Measurements from ENCODE around the gene TSPAN5.

TSPAN5 gene

GRCh38 chr4:98574816-98575215, 83.6 kb downstream of the TSPAN5 start:
- TF ChIP-seq, protein P1, sequence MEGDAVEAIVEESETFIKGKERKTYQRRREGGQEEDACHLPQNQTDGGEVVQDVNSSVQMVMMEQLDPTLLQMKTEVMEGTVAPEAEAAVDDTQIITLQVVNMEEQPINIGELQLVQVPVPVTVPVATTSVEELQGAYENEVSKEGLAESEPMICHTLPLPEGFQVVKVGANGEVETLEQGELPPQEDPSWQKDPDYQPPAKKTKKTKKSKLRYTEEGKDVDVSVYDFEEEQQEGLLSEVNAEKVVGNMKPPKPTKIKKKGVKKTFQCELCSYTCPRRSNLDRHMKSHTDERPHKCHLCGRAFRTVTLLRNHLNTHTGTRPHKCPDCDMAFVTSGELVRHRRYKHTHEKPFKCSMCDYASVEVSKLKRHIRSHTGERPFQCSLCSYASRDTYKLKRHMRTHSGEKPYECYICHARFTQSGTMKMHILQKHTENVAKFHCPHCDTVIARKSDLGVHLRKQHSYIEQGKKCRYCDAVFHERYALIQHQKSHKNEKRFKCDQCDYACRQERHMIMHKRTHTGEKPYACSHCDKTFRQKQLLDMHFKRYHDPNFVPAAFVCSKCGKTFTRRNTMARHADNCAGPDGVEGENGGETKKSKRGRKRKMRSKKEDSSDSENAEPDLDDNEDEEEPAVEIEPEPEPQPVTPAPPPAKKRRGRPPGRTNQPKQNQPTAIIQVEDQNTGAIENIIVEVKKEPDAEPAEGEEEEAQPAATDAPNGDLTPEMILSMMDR (IDR thresholded peaks at IDR 0.05; ENCODE audit: low read depth, low read length) = no peak
- H3K4me3 ChIP-seq (ENCODE audit: low read depth, low read length) = no peak overlapping the region

DNA sequence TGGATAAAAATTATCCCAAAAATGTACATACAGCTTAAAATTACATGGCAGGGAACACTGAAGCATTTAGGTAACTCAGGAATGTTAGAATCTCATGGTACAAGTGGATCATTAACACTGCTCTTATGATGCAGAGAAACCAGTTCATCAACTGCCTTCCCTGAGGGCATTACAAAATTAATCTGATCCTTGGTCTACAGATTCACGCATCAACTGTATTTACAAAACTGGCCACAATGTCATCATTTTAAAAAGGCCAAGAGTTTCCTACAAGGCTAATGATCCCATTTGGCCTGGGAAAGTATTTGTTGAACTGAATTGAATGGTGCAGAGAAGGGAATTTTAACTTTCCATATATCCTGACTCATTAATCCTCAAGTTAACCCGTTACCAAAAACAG, 84.6 kb downstream of the TSPAN5 start:
- TF ChIP-seq, protein P1 (IDR thresholded peaks at IDR 0.05; ENCODE audit: low read depth, low read length) = no peak
- H3K4me3 ChIP-seq (ENCODE audit: low read depth, low read length) = no peak overlapping the region

- TF ChIP-seq, protein P1 (IDR thresholded peaks at IDR 0.05; ENCODE audit: low read depth, low read length) = no peak
- H3K4me3 ChIP-seq (ENCODE audit: low read depth, low read length) = no peak overlapping the region
These were observed 85.7 kb downstream of the TSPAN5 start for GRCh38 chr4:98572697-98573096.

GRCh38 chr4:98571161-98571786, 87.1 kb downstream of the TSPAN5 start:
- no peak overlapping the region for H3K4me3 ChIP-seq (ENCODE audit: low read depth, low read length)
- TF ChIP-seq, protein P1 (IDR thresholded peaks at IDR 0.05; ENCODE audit: low read depth, low read length) = no peak

- H3K4me3 ChIP-seq (ENCODE audit: low read depth, low read length) = no peak overlapping the region
These were observed 88.1 kb downstream of the TSPAN5 start for GRCh38 chr4:98570151-98570797.

GRCh38 chr4:98568941-98569663, 89.3 kb downstream of the TSPAN5 start:
- TF ChIP-seq, protein P1 (IDR thresholded peaks at IDR 0.05; ENCODE audit: low read depth, low read length) = no peak
- no peak overlapping the region for H3K4me3 ChIP-seq (ENCODE audit: low read depth, low read length)

More at GRCh38 chr4:98570151-98570797, 88.1 kb downstream of the TSPAN5 start:
- TF ChIP-seq, protein P1 (IDR thresholded peaks at IDR 0.05; ENCODE audit: low read depth, low read length) = no peak

DNA sequence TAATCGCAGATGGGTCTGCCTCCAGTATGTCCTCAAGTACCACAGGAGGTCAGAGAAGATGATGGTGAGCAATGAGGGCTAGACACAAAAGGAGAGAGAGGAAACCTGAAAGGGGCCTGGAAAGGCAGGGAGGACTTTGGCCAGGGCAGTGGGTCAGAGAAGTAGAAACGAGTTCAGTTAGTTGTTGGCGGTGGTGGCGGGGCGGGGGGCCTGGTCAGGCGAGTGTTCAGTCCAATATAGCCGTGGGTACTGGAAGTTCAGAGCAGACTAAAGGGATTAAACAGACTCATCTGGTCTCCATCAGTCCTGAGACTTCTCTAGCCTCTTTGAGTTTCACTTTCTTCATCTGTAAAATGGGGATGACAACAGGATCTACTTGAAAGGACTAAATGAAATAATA, 90.8 kb downstream of the TSPAN5 start:
- TF ChIP-seq, protein P1 (IDR thresholded peaks at IDR 0.05; ENCODE audit: low read depth, low read length) = no peak
- H3K4me3 ChIP-seq (ENCODE audit: low read depth, low read length) = no peak overlapping the region

Measured in WI38 (cell line).